HFFc6 (cell line): Measurements from ENCODE around the gene NTM. TPM values are rescaled to one million over a fixed set of nuclear protein-coding genes. Genes with fewer than 3 reads are reported as not detected.
A peak's percentile ranks its signal among the peaks of the same experiment; 100 is the strongest.
"Not testable (repeated sequence)": the region's sequence is repeated elsewhere in the genome, so short reads cannot be mapped to it uniquely, and the experiment has no call there.

Experiments used
- DNase-seq: peaks from one replicate; pipeline ENCODE4 v3.0.0-alpha.2; 2018
- H3K27ac Mint-ChIP-seq: 2 replicates; pipeline ENCODE4 v1.8.0; 2020; ENCODE audit warnings: mild to moderate bottlenecking, mixed read lengths
- H3K27me3 Mint-ChIP-seq: 2 replicates; pipeline ENCODE4 v1.8.0; 2021; ENCODE audit warnings: mild to moderate bottlenecking, moderate library complexity, mixed read lengths; ENCODE audit not compliant: insufficient read depth
- H3K36me3 Mint-ChIP-seq: 2 replicates; pipeline ENCODE4 v1.8.0; 2021; ENCODE audit warnings: low read depth, mixed read lengths
- H3K4me1 Mint-ChIP-seq: 2 replicates; pipeline ENCODE4 v1.8.0; 2020; ENCODE audit warnings: low read depth, mixed read lengths
- H3K4me3 Mint-ChIP-seq: 2 replicates; pipeline ENCODE4 v1.8.0; 2020; ENCODE audit warnings: mild to moderate bottlenecking, moderate library complexity, mixed read lengths
- H3K9me3 Mint-ChIP-seq: 2 replicates; pipeline ENCODE4 v1.8.0; 2020; ENCODE audit warnings: mild to moderate bottlenecking, mixed read lengths
- total RNA-seq, 6 experiments: library from RNA; stranded (reverse); fragmentation: NEBNext Ultra II Directional; extraction: Animal tissue kit (Norgen Biotek cat#: 25700); gene quantifications; 2 replicates in 1 of 6; 3 replicates in 5 of 6; pipeline ENCODE4 v1.2.3, GENCODE V29; 2021
- TF ChIP-seq, protein P1 (sequence below): fragments of 200-600 bp; sonication (generic); IDR thresholded peaks from 2 replicates; pipeline ENCODE4 v1.5.0; 2021; ENCODE audit warnings: antibody characterized with exemption, mild to moderate bottlenecking

The NTM gene
- total RNA-seq, 6 experiments from 2014 or later = 18.3 to 23.6 (median 21.7) TPM

DNA sequence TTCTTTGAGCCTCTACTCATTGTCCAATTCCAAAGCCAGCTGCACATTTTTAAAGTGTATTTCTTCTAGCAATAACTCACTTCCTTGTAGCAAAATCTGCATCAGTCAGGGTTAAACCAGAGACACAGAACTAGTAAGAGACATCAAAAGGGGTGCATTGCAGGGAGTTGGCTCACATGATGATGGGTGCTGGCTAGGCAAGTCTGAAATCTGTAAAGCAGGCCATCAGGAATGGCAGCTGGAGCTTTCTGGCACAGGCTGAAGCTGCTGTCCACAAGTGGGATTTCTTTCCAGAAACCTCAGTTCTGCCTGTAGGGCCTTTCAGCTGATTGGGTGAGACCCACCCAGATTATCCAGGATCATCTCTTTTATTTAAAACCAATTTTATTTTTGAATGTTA is 698.1 kb downstream of the NTM start:
- H3K36me3 Mint-ChIP-seq = peaks cover 17% of the 10 kb centered on the region
- TF ChIP-seq, protein P1, sequence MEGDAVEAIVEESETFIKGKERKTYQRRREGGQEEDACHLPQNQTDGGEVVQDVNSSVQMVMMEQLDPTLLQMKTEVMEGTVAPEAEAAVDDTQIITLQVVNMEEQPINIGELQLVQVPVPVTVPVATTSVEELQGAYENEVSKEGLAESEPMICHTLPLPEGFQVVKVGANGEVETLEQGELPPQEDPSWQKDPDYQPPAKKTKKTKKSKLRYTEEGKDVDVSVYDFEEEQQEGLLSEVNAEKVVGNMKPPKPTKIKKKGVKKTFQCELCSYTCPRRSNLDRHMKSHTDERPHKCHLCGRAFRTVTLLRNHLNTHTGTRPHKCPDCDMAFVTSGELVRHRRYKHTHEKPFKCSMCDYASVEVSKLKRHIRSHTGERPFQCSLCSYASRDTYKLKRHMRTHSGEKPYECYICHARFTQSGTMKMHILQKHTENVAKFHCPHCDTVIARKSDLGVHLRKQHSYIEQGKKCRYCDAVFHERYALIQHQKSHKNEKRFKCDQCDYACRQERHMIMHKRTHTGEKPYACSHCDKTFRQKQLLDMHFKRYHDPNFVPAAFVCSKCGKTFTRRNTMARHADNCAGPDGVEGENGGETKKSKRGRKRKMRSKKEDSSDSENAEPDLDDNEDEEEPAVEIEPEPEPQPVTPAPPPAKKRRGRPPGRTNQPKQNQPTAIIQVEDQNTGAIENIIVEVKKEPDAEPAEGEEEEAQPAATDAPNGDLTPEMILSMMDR = no peak
- H3K9me3 Mint-ChIP-seq = peaks cover 9% of the 10 kb centered on the region; the same call in 1 of the 2 replicates
- H3K27ac Mint-ChIP-seq = peak overlapping the region; percentile 38; the same call in 1 of the 2 replicates
- H3K4me3 Mint-ChIP-seq = no peak overlapping the region
- DNase-seq = no peak
- H3K27me3 Mint-ChIP-seq = no peaks in the 10 kb centered on the region; the same call in 1 of the 2 replicates
- H3K4me1 Mint-ChIP-seq = peaks cover 80% of the 10 kb centered on the region

DNA sequence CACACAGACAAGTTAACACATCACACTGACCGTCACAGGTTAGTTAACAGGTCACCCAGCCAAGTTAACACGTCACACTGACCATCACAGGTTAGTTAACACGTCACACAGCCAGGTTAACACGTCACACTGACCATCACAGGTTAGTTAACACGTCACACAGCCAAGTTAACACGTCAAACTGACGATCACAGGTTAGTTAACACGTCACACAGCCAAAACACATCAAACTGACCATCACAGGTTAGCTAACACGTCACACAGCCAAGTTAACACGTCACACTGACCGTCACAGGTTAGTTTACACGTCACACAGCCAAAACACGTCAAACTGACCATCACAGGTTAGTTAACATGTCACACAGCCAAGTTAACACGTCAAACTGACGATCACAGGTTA is 699.2 kb downstream of the NTM start:
- H3K4me3 Mint-ChIP-seq, H3K9me3 Mint-ChIP-seq, DNase-seq, H3K27me3 Mint-ChIP-seq: not testable (repeated sequence)
- H3K4me1 Mint-ChIP-seq = peaks cover 80% of the 10 kb centered on the region
- peaks cover 17% of the 10 kb centered on the region for H3K36me3 Mint-ChIP-seq
- H3K27ac Mint-ChIP-seq = peak overlapping the region; percentile 43

GRCh38 chr11:132070907-132071306 is 700.5 kb downstream of the NTM start:
- H3K9me3 Mint-ChIP-seq, H3K27me3 Mint-ChIP-seq, H3K4me3 Mint-ChIP-seq, DNase-seq: not testable (repeated sequence)
- Mint-ChIP-seq H3K4me1 (peaks cover 80% of the 10 kb centered on the region), H3K36me3 (peaks cover 17% of the 10 kb centered on the region), H3K27ac (peak overlapping the region; percentile 99; the same call in 1 of the 2 replicates)

- DNase-seq = peak; percentile 98
- Mint-ChIP-seq H3K4me3 (peak overlapping the region; percentile 78), H3K27ac (peak overlapping the region; percentile 99), H3K9me3 (no peaks in the 10 kb centered on the region), H3K27me3 (no peaks in the 10 kb centered on the region; the same call in 1 of the 2 replicates), H3K4me1 (peaks cover 77% of the 10 kb centered on the region), H3K36me3 (peaks cover 6% of the 10 kb centered on the region)
- TF ChIP-seq, protein P1 = no peak
Observed at GRCh38 chr11:132072044-132072857, 701.8 kb downstream of the NTM start.

DNA sequence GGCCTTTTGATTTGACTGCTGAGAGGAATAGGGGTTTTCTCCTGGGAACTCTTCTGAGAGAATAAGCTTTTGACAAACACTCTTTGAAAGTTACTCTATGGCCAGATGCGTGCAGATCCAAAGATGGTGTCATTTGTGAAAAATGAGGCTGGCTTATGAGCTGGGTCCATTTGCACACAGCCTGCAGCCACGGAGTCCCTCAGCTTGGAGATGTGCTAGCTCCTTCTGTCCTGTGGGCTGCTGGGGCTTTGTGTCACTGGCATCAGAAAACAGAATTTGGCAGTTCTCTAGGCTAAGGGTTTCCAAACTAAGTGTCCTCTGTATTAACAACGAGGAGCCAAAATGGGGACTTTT is 702.4 kb downstream of the NTM start:
- peaks cover 3% of the 10 kb centered on the region; the same call in 1 of the 2 replicates for H3K36me3 Mint-ChIP-seq
- no peaks in the 10 kb centered on the region; the same call in 1 of the 2 replicates for H3K27me3 Mint-ChIP-seq
- peak overlapping the region; percentile 99 for H3K27ac Mint-ChIP-seq
- DNase-seq = no peak
- H3K4me1 Mint-ChIP-seq = peaks cover 73% of the 10 kb centered on the region
- peak overlapping the region; percentile 78 for H3K4me3 Mint-ChIP-seq
- no peaks in the 10 kb centered on the region for H3K9me3 Mint-ChIP-seq
- TF ChIP-seq, protein P1 = no peak

DNA sequence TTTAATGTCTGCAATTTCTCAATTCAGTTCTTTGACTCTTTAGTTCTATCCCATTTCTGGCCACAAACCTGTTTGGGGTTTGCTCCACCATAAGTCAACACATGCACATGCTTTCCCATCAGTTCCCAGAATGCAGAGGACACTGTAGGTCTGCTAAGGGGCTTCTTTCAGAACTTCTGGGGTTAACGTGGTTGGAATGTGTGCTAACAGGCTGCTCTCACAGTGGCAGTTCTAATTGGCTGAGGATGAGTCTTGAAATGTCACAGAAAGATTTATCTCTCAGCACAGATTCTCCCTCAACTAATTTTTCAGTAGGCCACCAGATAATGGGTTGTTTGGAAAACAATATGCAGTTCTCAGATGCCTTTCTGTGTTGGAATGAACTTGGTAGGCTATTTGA is 703.4 kb downstream of the NTM start:
- Mint-ChIP-seq H3K36me3 (no peaks in the 10 kb centered on the region), H3K27ac (peak overlapping the region; percentile 99), H3K4me3 (no peak overlapping the region), H3K9me3 (no peaks in the 10 kb centered on the region), H3K27me3 (no peaks in the 10 kb centered on the region; the same call in 1 of the 2 replicates), H3K4me1 (peaks cover 64% of the 10 kb centered on the region)
- no peak for DNase-seq
- TF ChIP-seq, protein P1 = no peak
